ENCODE results near the gene SLC35G6.

DNA sequence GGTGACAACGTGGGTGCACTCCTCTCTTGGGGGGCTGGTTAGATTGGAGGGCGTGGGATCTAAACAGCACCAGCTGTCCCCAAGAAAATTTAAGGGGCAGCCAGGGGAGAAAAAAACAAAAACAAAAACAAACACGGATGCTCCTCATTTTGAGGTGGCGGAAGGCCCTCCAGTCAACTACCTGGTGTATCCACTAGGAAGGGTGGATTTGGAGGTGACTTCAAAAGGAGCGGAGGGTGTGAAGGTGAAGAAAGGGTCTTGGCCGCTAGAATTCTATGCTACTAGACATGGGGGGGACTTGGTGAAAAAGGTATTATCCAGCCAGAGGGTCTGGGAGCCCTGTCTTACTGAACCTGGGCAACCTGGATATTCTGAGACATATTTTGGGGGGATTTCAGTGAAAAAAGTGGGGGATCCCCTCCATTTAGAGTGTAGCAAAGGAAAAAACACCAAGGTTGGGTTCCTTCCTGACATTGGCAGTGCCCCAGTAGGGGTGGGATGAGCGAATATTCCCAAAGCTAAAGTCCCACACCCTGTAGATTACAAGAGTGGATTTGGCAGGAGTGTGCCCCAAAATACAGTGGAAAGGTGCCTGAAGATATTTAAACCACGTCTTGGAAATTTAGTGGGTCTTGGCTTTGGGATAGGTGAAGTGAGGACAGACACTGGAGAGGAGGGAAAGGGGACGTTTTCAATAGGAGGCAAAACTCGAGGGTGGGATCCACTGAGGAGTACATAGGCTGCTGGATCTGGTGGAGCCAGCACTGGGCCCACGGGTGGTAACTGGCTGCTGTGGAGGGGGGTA is 42.4 kb upstream of the SLC35G6 start:
- TF ChIP-seq ZNF12 (CRISPR knock-in tag; IDR thresholded peaks at IDR 0.05): no peak
- TF ChIP-seq EP300 (IDR thresholded peaks at IDR 0.05; ENCODE audit: low read depth in 2 of 2, low read length in 2 of 2): no peak
- no peak for TF ChIP-seq EP300 (CRISPR knock-in tag; IDR thresholded peaks at IDR 0.05; ENCODE audit: borderline replicate concordance)
- TF ChIP-seq POLR2A (IDR thresholded peaks at IDR 0.05; ENCODE audit: insufficient read depth in 1 of 2, low read depth in 2 of 2, low read length in 2 of 2): no peak
- no peak for TF ChIP-seq ZNF205 (CRISPR knock-in tag; IDR thresholded peaks at IDR 0.05)
- no peak for TF ChIP-seq ZSCAN9 (CRISPR knock-in tag; IDR thresholded peaks at IDR 0.05; ENCODE audit: borderline replicate concordance)
- TF ChIP-seq EZH2 (conservative IDR thresholded peaks at IDR 0.05; ENCODE audit: low read depth, low read length): no peak
- TF ChIP-seq ZNF468 (CRISPR knock-in tag; IDR thresholded peaks at IDR 0.05): no peak
- TF ChIP-seq FOXJ3 (CRISPR knock-in tag; IDR thresholded peaks at IDR 0.05; ENCODE audit: borderline replicate concordance): no peak

All from HepG2 (cell line).